ENCODE data around the gene KRT16. TPM values are rescaled to one million over a fixed set of nuclear protein-coding genes. Genes with fewer than 3 reads are reported as not detected.
"Not testable (repeated sequence)": the region's sequence is repeated elsewhere in the genome, so short reads cannot be mapped to it uniquely, and the experiment has no call there.

Gene KRT16
- total RNA-seq, 1 donor from 2014 or later: 4.8 TPM

- no peak within 1 kb of the TSS for H3K4me3 ChIP-seq (ENCODE audit: low read depth, low read length)
- DNase-seq (ENCODE audit: low read depth): no peak
- no peaks in the 10 kb centered on the region for H3K36me3 ChIP-seq (ENCODE audit: control insufficient read depth, insufficient read depth, low read length)
- H3K27me3 ChIP-seq (ENCODE audit: control insufficient read depth, insufficient read depth, low read length): no peaks in the 10 kb centered on the region
- no peak for TF ChIP-seq CTCF (IDR thresholded peaks at IDR 0.05; ENCODE audit: insufficient read depth, low read length, poor library complexity, severe bottlenecking)
Observed at GRCh38 chr17:41624208-41625101, 11.9 kb upstream of the KRT16 start, which contains the start of gene KRT17. Gene KRT17 (minus strand): TSS chr17:41624575. CDS start chr17:41624509, 66 bp downstream.

GRCh38 chr17:41623184-41623861 is 10.8 kb upstream of the KRT16 start:
- not testable (repeated sequence) for H3K36me3 ChIP-seq (ENCODE audit: control insufficient read depth, insufficient read depth, low read length); DNase-seq (ENCODE audit: low read depth); H3K27me3 ChIP-seq (ENCODE audit: control insufficient read depth, insufficient read depth, low read length); H3K4me3 ChIP-seq (ENCODE audit: low read depth, low read length)

GRCh38 chr17:41622340-41623183 is 10.0 kb upstream of the KRT16 start:
- DNase-seq (ENCODE audit: low read depth); H3K27me3 ChIP-seq (ENCODE audit: control insufficient read depth, insufficient read depth, low read length); H3K4me3 ChIP-seq (ENCODE audit: low read depth, low read length); H3K36me3 ChIP-seq (ENCODE audit: control insufficient read depth, insufficient read depth, low read length): not testable (repeated sequence)

GRCh38 chr17:41621916-41622315 is 9.3 kb upstream of the KRT16 start:
- no peak for DNase-seq (ENCODE audit: low read depth)
- no peaks in the 10 kb centered on the region for H3K27me3 ChIP-seq (ENCODE audit: control insufficient read depth, insufficient read depth, low read length)
- no peak overlapping the region for H3K4me3 ChIP-seq (ENCODE audit: low read depth, low read length)
- no peaks in the 10 kb centered on the region for H3K36me3 ChIP-seq (ENCODE audit: control insufficient read depth, insufficient read depth, low read length)
- TF ChIP-seq CTCF (IDR thresholded peaks at IDR 0.05; ENCODE audit: insufficient read depth, low read length, poor library complexity, severe bottlenecking): no peak

- not testable (repeated sequence) for H3K36me3 ChIP-seq (ENCODE audit: control insufficient read depth, insufficient read depth, low read length); DNase-seq (ENCODE audit: low read depth); H3K4me3 ChIP-seq (ENCODE audit: low read depth, low read length); H3K27me3 ChIP-seq (ENCODE audit: control insufficient read depth, insufficient read depth, low read length)
Observed at GRCh38 chr17:41621435-41621817, 8.9 kb upstream of the KRT16 start.

GRCh38 chr17:41620583-41621434 is 8.2 kb upstream of the KRT16 start:
- DNase-seq (ENCODE audit: low read depth): no peak
- no peak for TF ChIP-seq CTCF (IDR thresholded peaks at IDR 0.05; ENCODE audit: insufficient read depth, low read length, poor library complexity, severe bottlenecking)
- Histone ChIP-seq H3K27me3 (ENCODE audit: control insufficient read depth, insufficient read depth, low read length) (no peaks in the 10 kb centered on the region), H3K4me3 (ENCODE audit: low read depth, low read length) (no peak overlapping the region), H3K36me3 (ENCODE audit: control insufficient read depth, insufficient read depth, low read length) (no peaks in the 10 kb centered on the region)

- not testable (repeated sequence) for H3K4me3 ChIP-seq (ENCODE audit: low read depth, low read length); DNase-seq (ENCODE audit: low read depth); H3K27me3 ChIP-seq (ENCODE audit: control insufficient read depth, insufficient read depth, low read length); H3K36me3 ChIP-seq (ENCODE audit: control insufficient read depth, insufficient read depth, low read length)
Observed at GRCh38 chr17:41619927-41620582, 7.5 kb upstream of the KRT16 start.

Data from kidney epithelial cell (primary cell).